ENCODE results near the gene C10orf71.

Gene C10orf71

DNA sequence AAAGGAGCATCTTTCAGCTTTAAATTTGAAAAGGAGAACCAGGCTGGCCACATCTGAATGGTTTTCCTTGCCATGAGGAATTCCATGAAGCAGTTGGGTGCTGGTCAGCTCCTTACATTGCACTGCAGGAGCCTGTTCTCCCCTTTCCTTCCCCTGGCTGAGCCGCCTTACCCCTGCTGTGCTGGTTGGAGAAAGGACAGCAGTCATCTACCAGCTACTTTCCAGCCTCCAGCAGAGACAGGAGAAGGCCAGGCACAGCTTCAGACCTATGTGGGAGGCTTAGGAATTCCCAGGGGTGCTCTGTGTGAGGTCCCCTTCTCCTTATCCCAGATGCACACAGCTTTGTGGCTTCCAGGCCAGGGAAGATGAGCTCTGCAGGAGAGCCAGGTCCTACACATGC, 4.7 kb downstream of the C10orf71 start:
- H3K4me3 ChIP-seq (ENCODE audit: low read depth, low read length) = no peak overlapping the region
- DNase-seq (ENCODE audit: low read depth) = no peak
- no peak for TF ChIP-seq CTCF (IDR thresholded peaks at IDR 0.05; ENCODE audit: low read depth, low read length, missing control alignments)

- no peak overlapping the region for H3K4me3 ChIP-seq (ENCODE audit: low read depth, low read length)
- DNase-seq (ENCODE audit: low read depth) = no peak
- TF ChIP-seq CTCF (IDR thresholded peaks at IDR 0.05; ENCODE audit: low read depth, low read length, missing control alignments) = no peak
Observed at GRCh38 chr10:49304137-49304536, 5.2 kb downstream of the C10orf71 start.

- H3K4me3 ChIP-seq (ENCODE audit: low read depth, low read length) = no peak overlapping the region
- DNase-seq (ENCODE audit: low read depth) = no peak
- TF ChIP-seq CTCF (IDR thresholded peaks at IDR 0.05; ENCODE audit: low read depth, low read length, missing control alignments) = no peak
Observed at GRCh38 chr10:49307921-49308320, 9.0 kb downstream of the C10orf71 start.

DNA sequence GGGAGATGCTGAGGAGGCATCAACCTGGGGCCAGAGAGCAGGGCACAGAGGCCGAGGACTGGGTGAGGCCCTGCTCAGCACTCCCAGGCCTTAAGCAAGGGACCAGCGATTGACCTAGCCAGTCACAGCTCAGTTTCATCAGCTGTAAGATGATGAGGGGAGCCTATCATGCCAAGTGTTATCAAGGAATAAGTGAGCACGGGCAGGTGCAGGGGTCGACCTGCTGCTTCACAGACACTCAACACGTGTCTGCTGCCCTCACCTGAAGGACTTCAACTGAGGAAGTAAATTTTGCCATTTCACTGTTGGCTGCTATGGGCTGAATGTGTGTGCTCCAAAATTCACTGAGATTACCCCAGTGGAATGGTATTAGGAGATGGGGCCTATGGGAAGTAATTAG, 9.9 kb downstream of the C10orf71 start:
- no peak for TF ChIP-seq CTCF (IDR thresholded peaks at IDR 0.05; ENCODE audit: low read depth, low read length, missing control alignments)
- no peak overlapping the region for H3K4me3 ChIP-seq (ENCODE audit: low read depth, low read length)
- DNase-seq (ENCODE audit: low read depth) = no peak

DNA sequence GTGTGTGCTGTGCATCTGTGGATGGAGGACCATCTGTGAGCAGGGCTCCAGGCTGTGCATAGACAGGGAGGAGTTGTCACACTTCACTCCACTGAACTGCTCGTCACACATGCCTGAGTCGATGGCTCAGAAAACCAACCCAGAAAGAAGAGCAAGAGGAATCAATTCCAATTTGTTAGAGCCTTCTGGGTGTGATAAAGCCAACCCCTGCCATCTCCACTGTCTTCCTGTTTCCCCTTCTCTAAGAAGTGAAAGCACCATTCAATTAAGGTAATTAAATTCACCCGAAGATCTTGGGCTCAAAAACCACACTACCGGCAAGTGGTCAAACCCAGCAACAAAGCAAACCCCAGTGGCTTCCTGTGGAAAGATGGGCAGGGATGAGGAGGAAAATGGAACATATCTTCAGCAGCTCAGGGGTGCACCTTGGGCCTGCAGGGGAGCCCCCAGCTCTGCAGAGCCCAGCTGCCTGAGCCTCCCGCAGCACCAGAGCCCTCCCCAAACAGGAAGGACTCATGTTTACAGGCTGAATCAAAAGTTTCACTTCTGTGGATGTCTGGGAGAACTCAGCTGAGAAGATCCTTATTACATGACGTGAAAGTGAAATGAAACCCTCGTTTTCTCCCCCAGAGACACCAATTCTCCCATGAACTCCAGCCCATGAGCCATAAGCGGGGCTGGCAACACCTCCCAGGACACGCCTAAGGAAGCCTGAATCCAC, 10.9 kb downstream of the C10orf71 start:
- TF ChIP-seq CTCF (IDR thresholded peaks at IDR 0.05; ENCODE audit: low read depth, low read length, missing control alignments) = no peak
- H3K4me3 ChIP-seq (ENCODE audit: low read depth, low read length) = no peak overlapping the region
- DNase-seq (ENCODE audit: low read depth) = no peak

- H3K4me3 ChIP-seq (ENCODE audit: low read depth, low read length) = no peak overlapping the region
- no peak for TF ChIP-seq CTCF (IDR thresholded peaks at IDR 0.05; ENCODE audit: low read depth, low read length, missing control alignments)
- DNase-seq (ENCODE audit: low read depth) = no peak
Observed at GRCh38 chr10:49310460-49310859, 11.5 kb downstream of the C10orf71 start.

DNA sequence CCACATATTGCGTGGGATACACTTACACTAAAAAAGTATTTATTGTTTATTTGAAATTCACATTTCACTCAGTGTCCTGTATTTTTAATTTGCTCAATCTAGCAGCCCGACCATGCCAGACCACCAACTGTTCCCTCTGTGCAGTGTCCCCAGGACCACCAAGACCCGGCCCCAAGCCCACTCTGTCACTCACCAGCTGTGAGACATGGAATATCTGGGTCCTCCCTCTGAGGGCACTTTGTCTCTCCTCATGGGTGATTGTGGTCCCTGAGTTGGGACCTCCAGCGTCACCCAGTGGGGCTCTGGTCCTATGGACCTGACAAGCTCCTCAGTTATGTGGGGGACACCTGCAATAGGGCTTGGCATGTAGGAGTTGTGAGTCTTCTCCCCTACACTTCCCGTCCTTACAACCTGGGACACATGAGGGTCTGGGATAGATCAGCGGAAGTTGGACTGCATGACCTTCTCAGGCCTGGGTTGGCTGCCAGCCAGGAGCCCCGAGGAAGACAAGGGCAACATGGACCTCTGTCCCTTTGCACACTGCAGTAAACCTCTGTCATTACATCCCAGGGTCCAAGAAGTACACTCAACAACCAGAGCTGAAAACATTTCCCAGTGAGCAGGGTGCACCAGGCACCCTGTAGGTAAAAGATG, 12.1 kb downstream of the C10orf71 start:
- no peak for TF ChIP-seq CTCF (IDR thresholded peaks at IDR 0.05; ENCODE audit: low read depth, low read length, missing control alignments)
- no peak for DNase-seq (ENCODE audit: low read depth)

More for the DNA sequence above, 12.1 kb downstream of the C10orf71 start:
- H3K4me3 ChIP-seq (ENCODE audit: low read depth, low read length) = no peak overlapping the region
